ENCODE results near the gene SLN. TPM values are rescaled to one million over a fixed set of nuclear protein-coding genes. Genes with fewer than 3 reads are reported as not detected.

The SLN gene
- total RNA-seq, 1 experiment from 2014 or later: not detected

- no peak for TF ChIP-seq CTCF (IDR thresholded peaks at IDR 0.05 in 2 of 3, conservative IDR thresholded peaks at IDR 0.05 in 1 of 3; ENCODE audit: borderline replicate concordance in 1 of 3, insufficient read depth in 1 of 3, low read depth in 2 of 3, low read length in 2 of 3)
Measured at GRCh38 chr11:107702723-107703122, 9.1 kb downstream of the SLN start (continued).

DNA sequence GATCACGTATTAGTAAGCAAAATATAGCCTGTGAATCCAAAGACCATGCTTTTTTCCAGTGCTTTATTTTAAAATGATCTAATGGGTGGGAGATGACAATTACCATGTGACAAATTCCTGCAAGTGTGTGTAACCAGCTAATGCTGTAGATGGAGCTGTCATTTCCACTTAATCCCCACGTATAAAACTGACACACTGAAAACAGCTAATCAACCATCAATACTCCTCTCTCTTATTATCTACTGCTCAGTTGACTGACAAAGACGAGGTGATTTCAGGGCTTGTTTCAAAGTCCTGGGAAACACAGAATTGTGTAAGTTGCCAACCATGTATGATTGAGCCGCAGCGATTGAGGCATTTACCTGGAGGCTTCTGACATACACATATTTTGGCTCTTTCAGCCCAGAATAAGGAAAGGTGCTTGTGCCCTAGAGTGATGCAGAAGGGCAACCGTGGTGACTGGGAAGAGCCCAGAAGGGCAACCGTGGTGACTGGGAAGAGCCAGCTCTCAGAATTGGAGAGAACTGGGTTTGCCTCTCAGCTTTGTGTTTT, 9.7 kb downstream of the SLN start:
- ChIA-PET POLR2A (no interaction called here), RAD21 (ENCODE audit: low non-redundant PET in 1 of 2, low total read pairs in 2 of 2, uncharacterized antibody in 2 of 2, unreplicated experiment in 2 of 2) (no interaction called here), CTCF (no interaction called here)
- H3K79me2 ChIP-seq (ENCODE audit: insufficient read depth, low read length): no peaks in the 10 kb centered on the region
- H3K36me3 ChIP-seq (ENCODE audit: control insufficient read depth in 1 of 2, insufficient read depth in 2 of 2, low read length in 2 of 2): no peaks in the 10 kb centered on the region
- peaks cover 0 to 5% of the 10 kb centered on the region in 2 experiments; a peak in 1 of 4 replicates for H3K4me1 ChIP-seq (ENCODE audit: control insufficient read depth in 1 of 2, insufficient read depth in 2 of 2, low read length in 2 of 2)
- no peak overlapping the region for H3K4me2 ChIP-seq (ENCODE audit: low read length)
- intact Hi-C loops (cut with micrococcal nuclease): no loop called here
- DNase-seq (ENCODE audit: low read depth, low spot score): no peak
- BruUV-seq (replicated peaks): no TSS peak
- H2AFZ ChIP-seq (ENCODE audit: low read depth, low read length, poor library complexity, severe bottlenecking): no peak overlapping the region
- no peaks in the 10 kb centered on the region for H3K9me2 ChIP-seq (ENCODE audit: insufficient read depth)
- no peak overlapping the region for H3K9ac ChIP-seq (ENCODE audit: low read length)
- H4K20me1 ChIP-seq (ENCODE audit: insufficient read depth): no peaks in the 10 kb centered on the region
- no peaks in the 10 kb centered on the region for H3K9me3 ChIP-seq (ENCODE audit: control insufficient read depth in 1 of 2, insufficient read depth in 1 of 2, low read depth in 1 of 2, low read length in 2 of 2)
- no peak for ATAC-seq
- no peak overlapping the region for H3K4me3 ChIP-seq (replicated peaks in 1 of 2; ENCODE audit: low read depth in 1 of 2, low read length in 2 of 2)
- no peaks in the 10 kb centered on the region for H3K27me3 ChIP-seq (ENCODE audit: insufficient read depth, low read length)
- H3K27ac ChIP-seq (ENCODE audit: low read depth, low read length): no peak overlapping the region
- TF ChIP-seq JUND (IDR thresholded peaks at IDR 0.05): no peak
- TF ChIP-seq TCF7L2 (IDR thresholded peaks at IDR 0.05; ENCODE audit: borderline replicate concordance, extremely low read depth, insufficient read depth, insufficient read length): no peak
- TF ChIP-seq RAD21 (IDR thresholded peaks at IDR 0.05; ENCODE audit: low read depth): no peak
- no peak for TF ChIP-seq EGR1 (IDR thresholded peaks at IDR 0.05; ENCODE audit: low read depth)
- TF ChIP-seq SP1 (IDR thresholded peaks at IDR 0.05; ENCODE audit: low read depth): no peak
- no peak for TF ChIP-seq CTCF (IDR thresholded peaks at IDR 0.05 in 2 of 3, conservative IDR thresholded peaks at IDR 0.05 in 1 of 3; ENCODE audit: borderline replicate concordance in 1 of 3, insufficient read depth in 1 of 3, low read depth in 2 of 3, low read length in 2 of 3)
- no peak for TF ChIP-seq ZFX (IDR thresholded peaks at IDR 0.05)
- no peak for TF ChIP-seq ELF1 (IDR thresholded peaks at IDR 0.05; ENCODE audit: borderline replicate concordance, low read depth)
- TF ChIP-seq YY1 (IDR thresholded peaks at IDR 0.05; ENCODE audit: extremely low read depth, insufficient replicate concordance, low read depth, low read length): no peak
- no peak for TF ChIP-seq MAX (IDR thresholded peaks at IDR 0.05)
- TF ChIP-seq SRF (IDR thresholded peaks at IDR 0.05; ENCODE audit: low read depth): no peak

Data from HCT116 (cell line).